H9 (cell line): Measurements from ENCODE around the gene PTK6. TPM values are rescaled to one million over a fixed set of nuclear protein-coding genes. Genes with fewer than 3 reads are reported as not detected.

Experiments
- DNase-seq: peaks from one replicate; pipeline ENCODE4 v3.0.0-alpha.2; 2017
- H2AFZ ChIP-seq: one replicate; pipeline ENCODE4 v1.6.1; 2013; ENCODE audit warnings: mild to moderate bottlenecking, low read length, control low read depth, moderate library complexity
- H2AK5ac ChIP-seq: 2 replicates; pipeline ENCODE4 v1.6.1; 2013; ENCODE audit warnings: low read length, control low read depth, mixed read lengths; ENCODE audit not compliant: insufficient read length
- H2BK120ac ChIP-seq: one replicate; pipeline ENCODE4 v1.6.1; 2013; ENCODE audit warnings: low read depth, mild to moderate bottlenecking, low read length, control low read depth, inconsistent platforms; ENCODE audit not compliant: poor library complexity, severe bottlenecking
- H2BK12ac ChIP-seq: 2 replicates; pipeline ENCODE4 v1.6.1; 2013; ENCODE audit warnings: low read length, control low read depth, mixed read lengths, low read depth; ENCODE audit not compliant: insufficient read length
- H2BK15ac ChIP-seq: 2 replicates; pipeline ENCODE4 v1.6.1; 2013; ENCODE audit warnings: low read depth, low read length, control low read depth
- H2BK20ac ChIP-seq: one replicate; pipeline ENCODE4 v1.6.1; 2013; ENCODE audit warnings: low read depth, mild to moderate bottlenecking, low read length, control low read depth, inconsistent platforms; ENCODE audit not compliant: poor library complexity, severe bottlenecking
- H2BK5ac ChIP-seq: 2 replicates; pipeline ENCODE4 v1.6.1; 2013; ENCODE audit warnings: low read length, control low read depth, mixed read lengths; ENCODE audit not compliant: insufficient read length
- H3K14ac ChIP-seq: 2 replicates; pipeline ENCODE4 v1.6.1; 2013; ENCODE audit warnings: low read length, control low read depth; ENCODE audit not compliant: insufficient read depth
- H3K18ac ChIP-seq: 2 replicates; pipeline ENCODE4 v1.6.1; 2013; ENCODE audit warnings: low read depth, mild to moderate bottlenecking, mixed read lengths, low read length, control low read depth; ENCODE audit not compliant: insufficient read length
- H3K23ac ChIP-seq: 2 replicates; pipeline ENCODE4 v1.6.1; 2013; ENCODE audit warnings: low read length, control low read depth, mixed read lengths, low read depth; ENCODE audit not compliant: insufficient read length
- H3K23me2 ChIP-seq: 2 replicates; pipeline ENCODE4 v1.6.1; 2013; ENCODE audit warnings: low read depth, mild to moderate bottlenecking, mixed read lengths, low read length, control low read depth; ENCODE audit not compliant: insufficient read length, poor library complexity, severe bottlenecking
- H3K27ac ChIP-seq: 2 replicates; pipeline ENCODE4 v1.5.1; 2013; ENCODE audit warnings: low read length, control low read depth, mixed read lengths, low read depth; ENCODE audit not compliant: insufficient read length
- H3K27me3 ChIP-seq: 2 replicates; pipeline ENCODE4 v1.6.1; 2013; ENCODE audit warnings: low read length, control low read depth, inconsistent platforms; ENCODE audit not compliant: insufficient read depth
- H3K4ac ChIP-seq: 2 replicates; pipeline ENCODE4 v1.6.1; 2013; ENCODE audit warnings: low read depth, mild to moderate bottlenecking, control low read depth, inconsistent platforms, low read length, moderate library complexity
- H3K4me1 ChIP-seq: 2 replicates; pipeline ENCODE4 v1.6.1; 2013; ENCODE audit warnings: low read length, control low read depth, inconsistent platforms; ENCODE audit not compliant: insufficient read depth
- H3K4me2 ChIP-seq: 2 replicates; pipeline ENCODE4 v1.6.1; 2013; ENCODE audit warnings: low read length, control low read depth, mixed read lengths; ENCODE audit not compliant: insufficient read length, insufficient read depth
- H3K56ac ChIP-seq: 2 replicates; pipeline ENCODE4 v1.6.1; 2013; ENCODE audit warnings: low read depth, mild to moderate bottlenecking, mixed read lengths, low read length, control low read depth; ENCODE audit not compliant: insufficient read length
- H3K79me1 ChIP-seq: 2 replicates; pipeline ENCODE4 v1.6.1; 2013; ENCODE audit warnings: low read depth, mild to moderate bottlenecking, moderate library complexity, low read length, control low read depth, inconsistent platforms; ENCODE audit not compliant: insufficient read depth, poor library complexity, severe bottlenecking
- H3K79me2 ChIP-seq: 2 replicates; pipeline ENCODE4 v1.6.1; 2013; ENCODE audit warnings: low read length, control low read depth, inconsistent platforms; ENCODE audit not compliant: insufficient read depth
- H3K9ac ChIP-seq: 2 replicates; pipeline ENCODE4 v1.6.1; 2013; ENCODE audit warnings: low read length, control low read depth, mixed read lengths; ENCODE audit not compliant: insufficient read length; ENCODE audit errors: extremely low read depth
- H3K9me3 ChIP-seq: one replicate; pipeline ENCODE4 v1.6.1; 2013; ENCODE audit warnings: low read depth, low read length, inconsistent platforms; ENCODE audit not compliant: control insufficient read depth
- H3T11ph ChIP-seq: one replicate; pipeline ENCODE4 v1.6.1; 2013; ENCODE audit warnings: mild to moderate bottlenecking, low read length, control low read depth, inconsistent platforms
- H4K20me1 ChIP-seq: one replicate; pipeline ENCODE4 v1.6.1; 2013; ENCODE audit not compliant: control insufficient read depth, insufficient read length, insufficient read depth
- H4K5ac ChIP-seq: 2 replicates; pipeline ENCODE4 v1.6.1; 2013; ENCODE audit warnings: low read depth, mild to moderate bottlenecking, mixed read lengths, low read length, control low read depth; ENCODE audit not compliant: insufficient read length
- H4K8ac ChIP-seq: replicated peaks from 2 replicates; pipeline ENCODE4 v1.6.1; 2013; ENCODE audit warnings: low read length, control low read depth, mixed read lengths, low read depth; ENCODE audit not compliant: insufficient read length
- H4K91ac ChIP-seq: 2 replicates; pipeline ENCODE4 v1.6.1; 2013; ENCODE audit warnings: low read depth, mild to moderate bottlenecking, moderate library complexity, mixed read lengths, low read length, control low read depth; ENCODE audit not compliant: insufficient read length
- H3K27ac Mint-ChIP-seq, 3 experiments: 2 replicates in 2 of 3; 3 replicates in 1 of 3; pipeline ENCODE4 v1.8.0; 2020 to 2021; ENCODE audit warnings: mixed read lengths in 3 of 3, mild to moderate bottlenecking in 1 of 3, moderate library complexity in 1 of 3
- H3K27me3 Mint-ChIP-seq: 2 replicates; pipeline ENCODE4 v1.8.0; 2021; ENCODE audit warnings: low read depth, mild to moderate bottlenecking, moderate library complexity, mixed read lengths
- H3K36me3 Mint-ChIP-seq, 3 experiments: 2 replicates in 2 of 3; 3 replicates in 1 of 3; pipeline ENCODE4 v1.8.0; 2020 to 2021; ENCODE audit warnings: low read depth in 3 of 3, mixed read lengths in 3 of 3; ENCODE audit not compliant: insufficient read depth in 1 of 3
- H3K4me1 Mint-ChIP-seq, 2 experiments: 2 replicates each; pipeline ENCODE4 v1.8.0; 2020; ENCODE audit warnings: mixed read lengths in 2 of 2
- H3K4me3 Mint-ChIP-seq, 2 experiments: 2 replicates in 1 of 2; 3 replicates in 1 of 2; pipeline ENCODE4 v1.8.0; 2020 to 2021; ENCODE audit warnings: mild to moderate bottlenecking in 2 of 2, mixed read lengths in 2 of 2, moderate library complexity in 1 of 2
- H3K9me3 Mint-ChIP-seq, 2 experiments: 2 replicates in 1 of 2; 3 replicates in 1 of 2; pipeline ENCODE4 v1.8.0; 2020; ENCODE audit warnings: mild to moderate bottlenecking in 2 of 2, mixed read lengths in 2 of 2, moderate library complexity in 1 of 2
- CTCF ChIP-seq: fragments of 200-600 bp; sonication (generic); conservative IDR thresholded peaks from 3 replicates; pipeline ENCODE4 v1.8.0; 2021; ENCODE audit warnings: antibody characterized with exemption, mild to moderate bottlenecking
- WGBS: extraction: QIAGEN DNeasy Blood & Tissue Kit; methylation state at CpG from one replicate; pipeline ENCODE4 v1.1.7; 2013; ENCODE audit warnings: missing lambda C conversion rate, low lambda C conversion rate, mixed read lengths; ENCODE audit not compliant: insufficient read length; ENCODE audit errors: extremely low coverage; 5-methylcytosine and 5-hydroxymethylcytosine counted together
- total RNA-seq: library from RNA; stranded (reverse); gene quantifications from 2 replicates; pipeline ENCODE4 v1.2.1, GENCODE V29; 2021

PTK6 gene
- total RNA-seq, 1 experiment from 2014 or later: 0.46 TPM

GRCh38 chr20:63549679-63550282 lies 12.6 kb upstream of the PTK6 start:
- Histone ChIP-seq H3K23ac (no peak overlapping the region), H4K91ac (no peak overlapping the region), H3K4me2 (no peak overlapping the region), H2BK15ac (no peak overlapping the region), H4K5ac (no peak overlapping the region), H3K18ac (no peak overlapping the region), H2AFZ (no peak overlapping the region), H3K79me2 (no peaks in the 10 kb centered on the region), H2BK20ac (no peak overlapping the region), H3K23me2 (peaks cover 9% of the 10 kb centered on the region), H3K4ac (no peak overlapping the region), H3K14ac (no peak overlapping the region), H3K79me1 (no peaks in the 10 kb centered on the region), H3K9ac (no peak overlapping the region), H2BK120ac (no peak overlapping the region), H3K27me3 (no peaks in the 10 kb centered on the region), H2BK12ac (no peak overlapping the region), H3K27ac (no peak overlapping the region), H2BK5ac (no peak overlapping the region), H3K56ac (no peak overlapping the region), H4K20me1 (peaks cover 3% of the 10 kb centered on the region), H4K8ac (no peak overlapping the region), H3T11ph (no peak overlapping the region), H2AK5ac (no peak overlapping the region), H3K9me3 (no peaks in the 10 kb centered on the region), H3K4me1 (peaks cover 2% of the 10 kb centered on the region; the same call in 1 of the 2 replicates)
- WGBS: no CpG with 5 or more reads among the region's 18 CpGs
- TF ChIP-seq CTCF: no peak
- no peaks in the 10 kb centered on the region; a peak in 1 of 7 replicates for H3K36me3 Mint-ChIP-seq
- H3K27ac Mint-ChIP-seq: no peak overlapping the region
- no peak overlapping the region; a peak in 1 of 5 replicates for H3K4me3 Mint-ChIP-seq
- no peak for DNase-seq
- peaks cover 22 to 40% of the 10 kb centered on the region in 2 experiments for H3K4me1 Mint-ChIP-seq
- no peaks in the 10 kb centered on the region; the same call in 1 of the 2 replicates for H3K27me3 Mint-ChIP-seq
- H3K9me3 Mint-ChIP-seq: no peaks in the 10 kb centered on the region
